BJ (cell line): Measurements from ENCODE around the gene CUX1. TPM values are rescaled to one million over a fixed set of nuclear protein-coding genes. Genes with fewer than 3 reads are reported as not detected.

Source experiments
- CTCF ChIA-PET: fragments of 350-600 bp; formaldehyde crosslinking; extraction: SDS; loops from one replicate; lab custom pipeline; 2021; ENCODE audit warnings: antibody characterized with exemption, inconsistent platforms; lab: Yijun Ruan, JAX
- POLR2A ChIA-PET: fragments of 300-600 bp; sonication (Branson Sonifier 250); formaldehyde crosslinking; extraction: SDS; loops from one replicate; lab custom pipeline; 2021; ENCODE audit warnings: antibody characterized with exemption; lab: Charles Lee
- DNase-seq: peaks from one replicate; pipeline ENCODE4 v3.0.0-alpha.2; 2011; ENCODE audit warnings: low read depth
- H3K27me3 ChIP-seq: 2 replicates; pipeline ENCODE4 v1.6.0; 2011; ENCODE audit warnings: low read length; ENCODE audit not compliant: control insufficient read depth, insufficient read depth
- H3K36me3 ChIP-seq: 2 replicates; pipeline ENCODE4 v1.5.1; 2011; ENCODE audit warnings: low read length; ENCODE audit not compliant: control insufficient read depth, insufficient read depth
- H3K4me3 ChIP-seq: 2 replicates; pipeline ENCODE4 v1.5.1; 2011; ENCODE audit warnings: low read depth, mild to moderate bottlenecking, control low read depth, low read length
- polyA plus RNA-seq: library from polyadenylated mRNA; depleted of rRNA; stranded (reverse); fragments of >200 nt; gene quantifications from 2 replicates; pipeline ENCODE4 v1.2.3, GENCODE V29; 2011
- TF ChIP-seq, protein P1 (sequence below): IDR thresholded peaks from 2 replicates; pipeline ENCODE4 v1.5.1; 2011; ENCODE audit warnings: low read depth, mild to moderate bottlenecking, control low read depth, inconsistent platforms, low read length, moderate library complexity; ENCODE audit not compliant: insufficient read depth

CUX1 gene
- polyA plus RNA-seq, 1 experiment = 36.5 TPM

DNA sequence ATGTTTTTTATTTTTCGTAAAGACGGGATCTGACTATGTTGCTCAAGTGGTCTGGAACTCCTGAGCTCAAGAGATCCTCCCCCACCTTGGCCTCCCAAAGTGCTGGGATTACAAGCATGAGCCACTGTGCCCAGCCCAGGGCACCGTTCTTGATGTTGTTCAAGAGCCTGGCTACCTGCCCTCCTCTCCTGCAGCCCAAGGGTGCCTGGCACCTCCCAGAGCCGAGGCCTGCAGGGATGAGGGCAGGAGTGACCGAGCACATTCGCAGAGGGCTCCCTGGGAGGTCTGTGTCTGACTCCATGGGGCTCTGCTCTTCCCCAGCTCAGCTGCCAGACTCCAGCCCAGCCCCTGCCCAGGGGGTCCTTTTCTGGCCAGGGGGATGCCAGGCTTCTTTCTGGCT lies 484.6 kb downstream of the CUX1 start:
- DNase-seq = no peak
- POLR2A ChIA-PET = no interaction called here
- H3K36me3 ChIP-seq = no peaks in the 10 kb centered on the region

DNA sequence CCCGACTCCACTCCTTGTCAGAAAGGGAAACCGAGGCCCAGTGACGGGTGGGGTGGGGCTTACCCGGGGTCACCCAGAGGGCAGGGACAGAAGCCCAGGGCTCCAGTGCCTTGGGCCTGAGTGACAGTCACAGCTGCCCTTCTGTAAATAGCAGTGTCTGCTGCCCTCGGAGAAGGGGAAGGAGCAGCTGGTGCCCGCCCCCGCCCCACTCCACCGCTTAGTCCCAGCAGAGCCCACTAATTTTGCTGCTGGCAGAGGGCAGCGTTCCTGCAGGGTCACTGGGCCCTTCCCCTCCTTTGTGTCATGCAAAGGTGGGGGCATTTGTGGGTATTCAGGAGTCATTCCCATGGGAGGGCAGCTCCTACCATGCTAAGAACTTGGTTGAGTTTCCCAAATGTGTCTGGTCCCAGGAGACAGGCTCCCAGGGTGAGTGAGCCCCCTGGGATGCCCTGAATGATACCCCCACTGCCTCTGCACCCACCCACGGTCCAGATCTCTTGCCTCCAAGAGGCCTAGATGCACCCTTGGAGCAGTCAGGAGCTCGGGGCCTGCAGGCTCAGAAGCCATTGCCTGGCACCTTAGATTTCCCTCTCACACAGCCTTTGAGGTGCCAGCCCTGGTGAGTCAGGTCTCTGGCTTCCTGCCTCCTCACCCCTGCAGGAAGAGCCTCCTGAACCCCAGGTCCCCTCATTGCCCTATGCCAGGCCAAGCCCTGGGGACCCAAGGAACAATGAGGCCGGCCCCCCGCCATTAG lies 486.4 kb downstream of the CUX1 start:
- no peak for DNase-seq
- Histone ChIP-seq H3K27me3 (no peaks in the 10 kb centered on the region), H3K4me3 (no peak overlapping the region), H3K36me3 (no peaks in the 10 kb centered on the region; the same call in 1 of the 2 replicates)
- CTCF ChIA-PET = no interaction called here
- POLR2A ChIA-PET = no interaction called here
- TF ChIP-seq, protein P1, sequence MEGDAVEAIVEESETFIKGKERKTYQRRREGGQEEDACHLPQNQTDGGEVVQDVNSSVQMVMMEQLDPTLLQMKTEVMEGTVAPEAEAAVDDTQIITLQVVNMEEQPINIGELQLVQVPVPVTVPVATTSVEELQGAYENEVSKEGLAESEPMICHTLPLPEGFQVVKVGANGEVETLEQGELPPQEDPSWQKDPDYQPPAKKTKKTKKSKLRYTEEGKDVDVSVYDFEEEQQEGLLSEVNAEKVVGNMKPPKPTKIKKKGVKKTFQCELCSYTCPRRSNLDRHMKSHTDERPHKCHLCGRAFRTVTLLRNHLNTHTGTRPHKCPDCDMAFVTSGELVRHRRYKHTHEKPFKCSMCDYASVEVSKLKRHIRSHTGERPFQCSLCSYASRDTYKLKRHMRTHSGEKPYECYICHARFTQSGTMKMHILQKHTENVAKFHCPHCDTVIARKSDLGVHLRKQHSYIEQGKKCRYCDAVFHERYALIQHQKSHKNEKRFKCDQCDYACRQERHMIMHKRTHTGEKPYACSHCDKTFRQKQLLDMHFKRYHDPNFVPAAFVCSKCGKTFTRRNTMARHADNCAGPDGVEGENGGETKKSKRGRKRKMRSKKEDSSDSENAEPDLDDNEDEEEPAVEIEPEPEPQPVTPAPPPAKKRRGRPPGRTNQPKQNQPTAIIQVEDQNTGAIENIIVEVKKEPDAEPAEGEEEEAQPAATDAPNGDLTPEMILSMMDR = no peak

More for the DNA sequence above, 484.6 kb downstream of the CUX1 start:
- TF ChIP-seq, protein P1 = no peak
- Histone ChIP-seq H3K27me3 (no peaks in the 10 kb centered on the region), H3K4me3 (no peak overlapping the region)
- CTCF ChIA-PET = no interaction called here

DNA sequence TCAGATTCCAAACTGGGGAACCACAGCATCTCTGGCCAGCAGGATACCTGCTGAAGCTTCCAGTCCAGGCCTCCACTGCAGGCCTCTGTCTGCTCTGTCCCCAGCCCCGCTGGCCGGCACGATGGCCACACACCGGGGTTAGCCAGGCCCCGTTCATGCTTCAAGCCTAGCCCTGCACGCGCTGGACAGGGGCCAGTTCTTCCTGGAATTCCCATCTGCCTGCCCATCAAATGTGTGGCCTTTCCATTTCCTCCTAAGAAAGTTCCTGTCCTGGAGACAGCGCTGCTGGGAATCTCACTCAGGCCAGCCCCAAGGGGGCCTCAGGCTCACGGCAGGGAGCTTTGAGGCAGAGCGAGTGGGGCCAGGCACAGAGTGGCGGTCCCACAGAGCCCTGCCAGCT lies 487.2 kb downstream of the CUX1 start:
- Histone ChIP-seq H3K4me3 (no peak overlapping the region), H3K36me3 (no peaks in the 10 kb centered on the region; the same call in 1 of the 2 replicates), H3K27me3 (no peaks in the 10 kb centered on the region)
- TF ChIP-seq, protein P1 = no peak
- ChIA-PET CTCF (no interaction called here), POLR2A (no interaction called here)
- DNase-seq = no peak

DNA sequence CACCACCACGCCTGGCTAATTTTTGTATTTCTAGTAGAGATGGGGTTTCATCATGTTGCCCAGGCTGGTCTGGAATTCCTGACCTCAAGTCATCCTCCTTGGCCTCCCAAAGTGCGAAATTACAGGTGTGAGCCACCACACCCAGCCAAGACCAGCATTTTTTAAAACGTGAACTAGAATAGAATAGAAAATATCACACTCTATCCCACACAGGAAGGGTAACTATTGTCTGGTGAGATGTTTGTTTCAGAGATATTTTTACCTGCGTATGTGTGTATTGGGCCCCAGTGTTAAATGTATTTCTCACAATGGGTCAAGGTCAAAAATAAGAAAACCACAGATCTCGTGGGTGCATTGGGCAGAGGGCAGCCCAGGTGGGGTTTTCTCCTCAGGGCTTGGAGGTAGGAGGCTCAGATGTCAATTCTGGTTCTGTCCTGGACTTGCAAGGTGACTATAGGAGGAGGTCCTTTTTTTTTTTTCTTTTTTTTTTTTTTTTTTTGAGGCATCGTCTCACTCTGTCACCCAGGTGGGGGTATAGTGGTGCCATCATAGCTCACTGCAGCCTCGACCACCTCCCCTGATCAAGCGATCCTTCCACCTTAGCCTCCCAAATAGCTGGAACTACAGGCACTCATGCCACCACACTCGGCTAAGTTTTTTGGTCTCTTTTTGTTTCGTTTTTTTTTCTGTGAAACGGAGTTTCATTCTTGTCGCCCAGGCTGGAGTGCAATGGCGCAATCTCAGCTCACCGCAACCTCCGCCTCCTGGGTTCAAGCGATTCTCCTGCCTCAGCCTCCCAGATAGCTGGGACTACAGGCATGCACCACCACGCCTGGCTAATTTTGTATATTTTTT lies 488.2 kb downstream of the CUX1 start:
- no peaks in the 10 kb centered on the region for H3K27me3 ChIP-seq
- CTCF ChIA-PET = interaction anchor here (0.7 kb wide), 1 partner anchor 19 kb away, joined by 4 read pairs; the partner anchor contains the start of gene SH2B2
- no peak overlapping the region for H3K4me3 ChIP-seq
- DNase-seq = no peak
- TF ChIP-seq, protein P1 = no peak
- POLR2A ChIA-PET = no interaction called here
- no peaks in the 10 kb centered on the region; the same call in 1 of the 2 replicates for H3K36me3 ChIP-seq
